Liver (tissue), 3 donors: ENCODE data around the gene SPTBN1.

Experiments used
- FOXA1 ChIP-seq: IDR thresholded peaks from 2 replicates; pipeline ENCODE4 v1.6.1; 2016; ENCODE audit warnings: antibody characterized with exemption
- GABPA ChIP-seq, 2 donors: IDR thresholded peaks in 1 of 2; conservative IDR thresholded peaks in 1 of 2; 2 replicates each; pipeline ENCODE4 v1.6.1; 2016; ENCODE audit warnings: antibody characterized with exemption in 2 of 2, mild to moderate bottlenecking in 1 of 2, moderate library complexity in 1 of 2
- TAF1 ChIP-seq: conservative IDR thresholded peaks from 2 replicates; pipeline ENCODE4 v1.6.1; 2016; ENCODE audit warnings: antibody characterized with exemption, mild to moderate bottlenecking
- YY1 ChIP-seq: IDR thresholded peaks from 2 replicates; pipeline ENCODE4 v1.6.1; 2016; ENCODE audit warnings: antibody characterized with exemption, mild to moderate bottlenecking
- TF ChIP-seq, protein P1 (sequence below): fragments of 150-350 bp; IDR thresholded peaks from 2 replicates; pipeline ENCODE4 v1.5.1; 2017; ENCODE audit warnings: improper control_type of control experiment, low read depth, low read length; ENCODE audit not compliant: missing input control
- TF ChIP-seq, protein P2 (sequence below): IDR thresholded peaks from 2 replicates; pipeline ENCODE4 v1.6.1; 2016; ENCODE audit warnings: antibody characterized with exemption, mild to moderate bottlenecking
- TF ChIP-seq, protein P3 (sequence below): IDR thresholded peaks from 2 replicates; pipeline ENCODE4 v1.6.1; 2016; ENCODE audit warnings: antibody characterized with exemption
- donor health status: healthy.
- donor health status: healthy.

DNA sequence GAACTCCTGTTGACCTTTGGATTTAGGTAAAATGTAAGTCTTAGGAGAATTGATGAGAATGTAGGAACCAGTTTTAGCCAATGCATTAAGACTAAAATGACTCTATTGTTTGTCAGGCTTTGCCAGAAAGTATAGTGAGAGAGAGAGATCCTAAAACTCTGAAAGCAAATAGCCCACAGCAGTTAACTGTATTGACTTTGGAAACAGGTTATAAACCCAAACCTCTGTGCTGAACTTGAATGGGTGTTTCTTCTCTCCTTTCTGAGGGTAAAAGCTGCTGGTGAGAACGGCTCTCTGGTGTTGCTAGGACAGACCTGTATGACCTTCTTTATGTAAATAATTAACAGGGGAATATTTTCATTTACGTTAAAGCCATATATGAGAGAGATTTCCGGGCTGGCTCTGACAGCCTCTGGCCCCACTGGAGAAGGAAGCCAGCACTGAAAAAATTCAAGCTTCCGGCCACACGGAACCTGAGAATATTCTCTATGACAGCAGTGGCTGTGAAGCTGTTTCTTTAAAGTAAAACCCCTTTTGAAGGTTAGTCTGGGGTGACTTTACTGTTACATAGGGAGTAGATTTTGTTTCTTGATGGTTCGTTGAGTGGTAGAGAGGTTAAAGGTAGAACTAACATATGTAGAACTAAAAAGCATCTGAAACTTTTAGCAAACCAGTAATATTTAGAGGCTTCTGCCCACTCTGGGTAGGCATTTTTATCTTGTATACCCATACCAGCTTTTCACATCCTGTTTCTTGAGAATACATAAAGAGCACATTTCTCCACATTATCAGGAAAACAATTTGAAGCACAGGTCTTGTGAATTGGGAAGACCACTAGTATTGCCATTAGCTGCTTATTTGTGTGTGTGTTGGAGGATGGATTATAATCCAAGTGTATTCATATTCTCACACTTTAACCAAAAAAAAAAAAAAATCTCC lies 123.8 kb downstream of the SPTBN1 start:
- TF ChIP-seq, protein P1, sequence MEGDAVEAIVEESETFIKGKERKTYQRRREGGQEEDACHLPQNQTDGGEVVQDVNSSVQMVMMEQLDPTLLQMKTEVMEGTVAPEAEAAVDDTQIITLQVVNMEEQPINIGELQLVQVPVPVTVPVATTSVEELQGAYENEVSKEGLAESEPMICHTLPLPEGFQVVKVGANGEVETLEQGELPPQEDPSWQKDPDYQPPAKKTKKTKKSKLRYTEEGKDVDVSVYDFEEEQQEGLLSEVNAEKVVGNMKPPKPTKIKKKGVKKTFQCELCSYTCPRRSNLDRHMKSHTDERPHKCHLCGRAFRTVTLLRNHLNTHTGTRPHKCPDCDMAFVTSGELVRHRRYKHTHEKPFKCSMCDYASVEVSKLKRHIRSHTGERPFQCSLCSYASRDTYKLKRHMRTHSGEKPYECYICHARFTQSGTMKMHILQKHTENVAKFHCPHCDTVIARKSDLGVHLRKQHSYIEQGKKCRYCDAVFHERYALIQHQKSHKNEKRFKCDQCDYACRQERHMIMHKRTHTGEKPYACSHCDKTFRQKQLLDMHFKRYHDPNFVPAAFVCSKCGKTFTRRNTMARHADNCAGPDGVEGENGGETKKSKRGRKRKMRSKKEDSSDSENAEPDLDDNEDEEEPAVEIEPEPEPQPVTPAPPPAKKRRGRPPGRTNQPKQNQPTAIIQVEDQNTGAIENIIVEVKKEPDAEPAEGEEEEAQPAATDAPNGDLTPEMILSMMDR: no peak
- TF ChIP-seq YY1: peak; percentile 27
- TF ChIP-seq TAF1: no peak
- TF ChIP-seq, protein P2, sequence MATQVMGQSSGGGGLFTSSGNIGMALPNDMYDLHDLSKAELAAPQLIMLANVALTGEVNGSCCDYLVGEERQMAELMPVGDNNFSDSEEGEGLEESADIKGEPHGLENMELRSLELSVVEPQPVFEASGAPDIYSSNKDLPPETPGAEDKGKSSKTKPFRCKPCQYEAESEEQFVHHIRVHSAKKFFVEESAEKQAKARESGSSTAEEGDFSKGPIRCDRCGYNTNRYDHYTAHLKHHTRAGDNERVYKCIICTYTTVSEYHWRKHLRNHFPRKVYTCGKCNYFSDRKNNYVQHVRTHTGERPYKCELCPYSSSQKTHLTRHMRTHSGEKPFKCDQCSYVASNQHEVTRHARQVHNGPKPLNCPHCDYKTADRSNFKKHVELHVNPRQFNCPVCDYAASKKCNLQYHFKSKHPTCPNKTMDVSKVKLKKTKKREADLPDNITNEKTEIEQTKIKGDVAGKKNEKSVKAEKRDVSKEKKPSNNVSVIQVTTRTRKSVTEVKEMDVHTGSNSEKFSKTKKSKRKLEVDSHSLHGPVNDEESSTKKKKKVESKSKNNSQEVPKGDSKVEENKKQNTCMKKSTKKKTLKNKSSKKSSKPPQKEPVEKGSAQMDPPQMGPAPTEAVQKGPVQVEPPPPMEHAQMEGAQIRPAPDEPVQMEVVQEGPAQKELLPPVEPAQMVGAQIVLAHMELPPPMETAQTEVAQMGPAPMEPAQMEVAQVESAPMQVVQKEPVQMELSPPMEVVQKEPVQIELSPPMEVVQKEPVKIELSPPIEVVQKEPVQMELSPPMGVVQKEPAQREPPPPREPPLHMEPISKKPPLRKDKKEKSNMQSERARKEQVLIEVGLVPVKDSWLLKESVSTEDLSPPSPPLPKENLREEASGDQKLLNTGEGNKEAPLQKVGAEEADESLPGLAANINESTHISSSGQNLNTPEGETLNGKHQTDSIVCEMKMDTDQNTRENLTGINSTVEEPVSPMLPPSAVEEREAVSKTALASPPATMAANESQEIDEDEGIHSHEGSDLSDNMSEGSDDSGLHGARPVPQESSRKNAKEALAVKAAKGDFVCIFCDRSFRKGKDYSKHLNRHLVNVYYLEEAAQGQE: no peak
- no peak for TF ChIP-seq FOXA1
- TF ChIP-seq GABPA (IDR thresholded peaks at IDR 0.05 in 1 of 2, conservative IDR thresholded peaks at IDR 0.05 in 1 of 2): no peak
- TF ChIP-seq, protein P3, sequence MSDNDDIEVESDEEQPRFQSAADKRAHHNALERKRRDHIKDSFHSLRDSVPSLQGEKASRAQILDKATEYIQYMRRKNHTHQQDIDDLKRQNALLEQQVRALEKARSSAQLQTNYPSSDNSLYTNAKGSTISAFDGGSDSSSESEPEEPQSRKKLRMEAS: no peak
